ENCODE measurements around the gene ADD2.

GRCh38 chr2:70651014-70651413, 117.0 kb downstream of the ADD2 start:
- TF ChIP-seq POLR2A (IDR thresholded peaks at IDR 0.05; ENCODE audit: low read length) (no peak), GATA1 (IDR thresholded peaks at IDR 0.05; ENCODE audit: low read depth, low read length) (no peak)

All from erythroblast (primary cell).